ENCODE measurements around the gene SLC29A4.
"Not testable (repeated sequence)": the region's sequence is repeated elsewhere in the genome, so short reads cannot be mapped to it uniquely, and the experiment has no call there.

SLC29A4 gene

GRCh38 chr7:5303591-5304505, 21.1 kb downstream of the SLC29A4 start:
- Histone ChIP-seq H3K79me2 (ENCODE audit: low read length) (no peaks in the 10 kb centered on the region), H3K27me3 (ENCODE audit: low read depth, low read length) (no peaks in the 10 kb centered on the region), H3K36me3 (replicated peaks; ENCODE audit: low read depth, low read length) (no peaks in the 10 kb centered on the region), H3K9ac (ENCODE audit: low read length) (no peak overlapping the region), H4K20me1 (ENCODE audit: insufficient read depth, low read length) (no peaks in the 10 kb centered on the region), H3K4me2 (ENCODE audit: low read length) (no peak overlapping the region), H2AFZ (ENCODE audit: low read depth, low read length) (no peak overlapping the region), H3K4me1 (ENCODE audit: low read length) (no peaks in the 10 kb centered on the region), H3K27ac (ENCODE audit: low read length) (no peak overlapping the region), H3K9me3 (ENCODE audit: insufficient read depth, low read length) (no peaks in the 10 kb centered on the region), H3K4me3 (ENCODE audit: low read length) (no peak overlapping the region)
- TF ChIP-seq CTCF (IDR thresholded peaks at IDR 0.05; ENCODE audit: low read depth, low read length) (no peak), EZH2phosphoT487 (IDR thresholded peaks at IDR 0.05; ENCODE audit: low read depth) (no peak)

- H3K27ac ChIP-seq (ENCODE audit: low read length); H3K4me2 ChIP-seq (ENCODE audit: low read length); H3K4me3 ChIP-seq (ENCODE audit: low read length); H3K36me3 ChIP-seq (replicated peaks; ENCODE audit: low read depth, low read length); H3K9ac ChIP-seq (ENCODE audit: low read length); H3K27me3 ChIP-seq (ENCODE audit: low read depth, low read length); H4K20me1 ChIP-seq (ENCODE audit: insufficient read depth, low read length); H3K79me2 ChIP-seq (ENCODE audit: low read length); H3K4me1 ChIP-seq (ENCODE audit: low read length); H2AFZ ChIP-seq (ENCODE audit: low read depth, low read length); H3K9me3 ChIP-seq (ENCODE audit: insufficient read depth, low read length): not testable (repeated sequence)
These were observed 22.3 kb downstream of the SLC29A4 start for GRCh38 chr7:5305050-5305449.

- not testable (repeated sequence) for H3K4me2 ChIP-seq (ENCODE audit: low read length); H4K20me1 ChIP-seq (ENCODE audit: insufficient read depth, low read length); H3K27ac ChIP-seq (ENCODE audit: low read length); H2AFZ ChIP-seq (ENCODE audit: low read depth, low read length); H3K27me3 ChIP-seq (ENCODE audit: low read depth, low read length); H3K9me3 ChIP-seq (ENCODE audit: insufficient read depth, low read length); H3K36me3 ChIP-seq (replicated peaks; ENCODE audit: low read depth, low read length); H3K79me2 ChIP-seq (ENCODE audit: low read length); H3K4me1 ChIP-seq (ENCODE audit: low read length); H3K9ac ChIP-seq (ENCODE audit: low read length); H3K4me3 ChIP-seq (ENCODE audit: low read length)
These were observed 24.7 kb downstream of the SLC29A4 start for GRCh38 chr7:5307221-5308142.

- Histone ChIP-seq H4K20me1 (ENCODE audit: insufficient read depth, low read length) (no peaks in the 10 kb centered on the region), H3K36me3 (replicated peaks; ENCODE audit: low read depth, low read length) (peaks cover 3% of the 10 kb centered on the region), H3K27ac (ENCODE audit: low read length) (no peak overlapping the region), H3K4me2 (ENCODE audit: low read length) (no peak overlapping the region), H3K4me1 (ENCODE audit: low read length) (no peaks in the 10 kb centered on the region), H3K79me2 (ENCODE audit: low read length) (no peaks in the 10 kb centered on the region), H2AFZ (ENCODE audit: low read depth, low read length) (no peak overlapping the region), H3K9me3 (ENCODE audit: insufficient read depth, low read length) (no peaks in the 10 kb centered on the region), H3K4me3 (ENCODE audit: low read length) (no peak overlapping the region), H3K9ac (ENCODE audit: low read length) (no peak overlapping the region), H3K27me3 (ENCODE audit: low read depth, low read length) (no peaks in the 10 kb centered on the region)
- no peak for TF ChIP-seq CTCF (IDR thresholded peaks at IDR 0.05; ENCODE audit: low read depth, low read length)
- no peak for TF ChIP-seq EZH2phosphoT487 (IDR thresholded peaks at IDR 0.05; ENCODE audit: low read depth)
These were observed 26.4 kb downstream of the SLC29A4 start for GRCh38 chr7:5309146-5309545.

Data from OCI-LY3 (cell line).